HG02588 (cell line): ENCODE results near the gene SBNO2.
A peak's percentile ranks its signal among the peaks of the same experiment; 100 is the strongest.
"Not testable (repeated sequence)": the region's sequence is repeated elsewhere in the genome, so short reads cannot be mapped to it uniquely, and the experiment has no call there.

Source experiments
- ATAC-seq: cut with Tn5 transposase; IDR thresholded peaks from one replicate; pipeline ENCODE4 v1.9.1; 2021; ENCODE audit warnings: mild to moderate bottlenecking, moderate library complexity; ENCODE audit not compliant: unreplicated experiment

SBNO2 gene

GRCh38 chr19:1138121-1138520 lies 35.9 kb downstream of the SBNO2 start:
- ATAC-seq = no peak

DNA sequence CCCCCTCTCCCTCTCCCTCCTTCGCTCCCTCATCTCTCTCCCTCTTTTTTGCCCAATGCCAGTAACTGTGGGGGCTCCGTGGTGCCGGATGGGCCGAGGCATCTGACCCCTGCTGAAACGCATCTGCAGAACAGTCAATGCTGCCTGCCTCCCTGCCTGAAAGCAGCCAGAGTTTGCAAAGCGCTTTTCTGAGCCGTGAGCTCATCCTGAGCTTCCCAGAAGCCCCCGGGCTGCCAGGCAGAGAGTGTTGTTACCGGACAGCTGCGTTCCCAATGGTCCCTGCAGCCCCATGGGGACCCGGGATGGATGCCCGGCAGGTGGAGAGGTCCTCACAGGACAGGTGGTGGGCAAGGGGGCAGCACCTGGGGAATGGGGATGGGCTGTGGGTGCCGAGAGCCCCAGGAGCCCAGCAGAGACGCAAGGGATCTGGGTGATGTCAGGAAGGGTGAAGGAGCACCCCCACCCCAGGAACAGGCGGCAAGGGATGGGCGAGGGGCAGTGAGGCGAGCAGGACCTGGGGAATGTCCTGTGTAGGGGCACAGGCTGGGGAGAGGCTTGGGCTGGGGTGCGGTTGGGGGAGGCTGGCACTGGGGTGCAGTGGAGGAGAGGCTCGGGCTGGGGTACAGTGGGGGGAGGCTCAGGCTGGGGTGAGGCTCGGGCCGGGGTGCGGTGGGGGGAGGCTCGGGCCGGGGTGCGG lies 37.3 kb downstream of the SBNO2 start:
- no peak for ATAC-seq

DNA sequence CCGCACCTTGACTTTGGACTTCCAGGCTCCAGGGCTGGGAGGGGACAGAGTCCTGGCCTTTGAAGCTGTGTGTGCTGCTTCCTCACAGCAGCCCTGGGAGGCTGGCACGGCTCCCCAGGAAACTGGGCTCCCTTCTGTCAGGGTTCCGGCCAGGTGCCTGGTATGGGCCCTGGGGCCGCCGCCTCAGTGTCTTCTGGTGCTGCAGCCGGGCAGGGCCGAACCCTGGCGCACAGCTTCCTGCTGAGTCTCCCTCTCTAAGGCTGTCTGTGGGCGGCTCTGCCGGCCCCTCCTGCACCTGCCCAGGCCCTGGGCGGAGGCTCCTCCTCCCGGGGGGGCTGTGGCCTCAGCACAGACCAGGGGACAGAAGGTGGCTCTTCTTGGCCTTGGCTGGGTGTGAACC lies 37.9 kb downstream of the SBNO2 start:
- no peak for ATAC-seq

DNA sequence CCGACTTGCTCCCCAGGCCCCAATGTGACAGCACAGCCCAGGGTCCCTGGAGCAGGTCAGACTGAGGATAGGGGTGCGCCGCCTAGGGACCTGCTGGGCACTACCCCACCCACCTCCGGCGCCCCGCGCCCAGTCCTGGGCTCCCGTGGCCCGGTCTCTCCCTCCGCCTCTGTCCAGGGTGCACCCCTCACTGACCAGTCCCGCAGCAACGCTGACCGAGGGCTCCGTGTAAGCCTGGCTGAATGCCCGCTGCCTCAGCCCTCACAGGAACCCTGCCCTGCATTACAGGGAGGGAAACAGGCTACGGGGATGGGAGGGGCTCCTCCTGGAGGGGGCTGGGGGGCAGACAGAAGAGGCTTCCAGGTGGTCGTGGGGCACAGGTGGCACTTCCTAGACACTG lies 38.6 kb downstream of the SBNO2 start:
- ATAC-seq = no peak

DNA sequence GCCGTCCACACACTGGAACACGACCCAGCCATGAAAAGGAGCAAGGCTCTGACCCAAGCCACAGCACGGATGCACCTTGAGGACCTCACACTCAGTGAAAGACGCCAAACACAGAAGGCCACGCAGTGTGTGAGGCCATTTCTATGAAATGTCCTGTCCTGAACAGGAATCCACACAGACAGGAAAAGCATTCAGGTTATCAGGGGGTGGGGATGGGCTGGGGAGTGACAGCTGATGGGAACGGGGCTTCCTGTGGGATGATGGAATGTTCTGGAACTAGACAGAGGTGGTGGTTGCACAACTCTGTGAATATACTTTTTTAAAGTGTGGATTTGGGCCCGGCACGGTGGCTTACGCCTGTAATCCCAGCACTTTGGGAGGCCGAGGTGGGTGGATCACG lies 39.6 kb downstream of the SBNO2 start:
- ATAC-seq = no peak

DNA sequence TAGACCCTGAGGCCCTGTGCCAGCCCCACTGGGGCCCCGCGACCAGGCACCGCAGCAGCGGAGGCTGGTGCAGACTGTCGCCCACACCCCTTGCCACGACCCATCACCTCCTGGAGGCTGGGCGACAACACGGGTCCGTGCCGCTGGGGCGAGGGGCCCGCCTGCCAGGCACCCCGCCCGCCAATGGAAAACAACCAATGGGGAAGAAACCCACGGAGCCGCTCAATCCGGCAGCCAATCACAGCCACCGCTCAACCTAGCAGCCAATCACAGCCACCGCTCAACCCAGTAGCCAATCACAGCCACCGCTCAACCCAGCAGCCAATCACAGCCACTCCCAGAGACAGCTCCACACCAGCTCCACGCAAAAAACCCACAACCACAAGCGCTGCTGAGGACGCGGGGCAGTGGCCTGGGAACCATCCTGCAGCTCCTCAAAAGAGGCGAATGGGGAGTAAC lies 40.6 kb downstream of the SBNO2 start:
- peak; percentile 49 for ATAC-seq

- peak; percentile 9 for ATAC-seq
These were observed 41.3 kb downstream of the SBNO2 start for GRCh38 chr19:1132552-1133383.

GRCh38 chr19:1131718-1132551 lies 42.1 kb downstream of the SBNO2 start:
- peak; percentile 39 for ATAC-seq

DNA sequence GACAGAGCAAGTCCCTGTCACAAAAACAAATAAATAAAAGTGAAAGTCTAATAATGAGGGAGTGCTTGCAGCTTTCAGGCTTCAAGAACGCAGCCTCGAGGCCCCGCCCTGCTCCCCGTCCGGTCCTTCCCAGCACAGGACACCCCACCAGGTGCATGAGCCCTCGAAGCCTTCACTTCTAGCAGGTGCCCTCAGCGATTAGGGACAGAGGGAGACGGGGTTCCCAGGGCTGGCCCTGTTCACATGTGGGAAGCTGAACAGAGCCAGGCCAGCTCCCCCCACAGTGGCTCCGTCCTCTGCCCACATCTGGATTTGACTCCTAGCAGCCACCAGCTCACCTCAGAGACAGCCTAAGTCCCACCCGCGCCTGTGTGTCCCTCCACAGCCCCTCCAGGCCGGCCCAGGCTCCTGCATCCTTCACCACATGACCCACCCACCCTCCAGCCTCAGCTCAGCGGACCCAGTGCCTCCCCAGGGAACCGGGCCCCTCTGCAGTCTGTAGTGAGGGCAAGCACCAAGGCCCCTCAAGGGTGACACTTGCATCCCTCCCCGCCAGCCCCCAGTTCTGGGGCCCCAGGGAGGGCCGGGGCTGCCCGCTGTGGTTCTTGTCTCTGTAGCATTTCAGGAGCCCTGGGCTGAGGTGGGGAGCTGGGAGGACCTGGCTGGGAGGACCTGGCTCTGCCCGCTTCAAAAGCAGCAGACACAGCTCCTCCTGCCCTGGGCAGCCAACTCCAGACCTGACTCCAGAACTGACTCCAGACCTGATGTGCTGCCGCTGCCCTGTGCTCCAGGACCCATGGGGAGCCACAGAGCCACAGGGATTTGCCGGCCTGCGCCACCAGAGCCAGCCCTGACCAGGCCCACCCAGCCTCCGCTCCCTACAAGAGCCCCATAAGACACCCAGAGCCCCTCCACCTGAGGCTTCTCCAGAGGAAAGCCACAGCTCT lies 43.0 kb downstream of the SBNO2 start:
- ATAC-seq = no peak

GRCh38 chr19:1129535-1129934 lies 44.5 kb downstream of the SBNO2 start:
- ATAC-seq = no peak

- not testable (repeated sequence) for ATAC-seq
These were observed 45.0 kb downstream of the SBNO2 start for GRCh38 chr19:1129084-1129483.

- no peak for ATAC-seq
These were observed 46.0 kb downstream of the SBNO2 start for GRCh38 chr19:1128106-1128505.

GRCh38 chr19:1126984-1127760 lies 46.9 kb downstream of the SBNO2 start:
- no peak for ATAC-seq

GRCh38 chr19:1125601-1126467 lies 48.2 kb downstream of the SBNO2 start:
- no peak for ATAC-seq

GRCh38 chr19:1123885-1124677 lies 50.0 kb downstream of the SBNO2 start:
- no peak for ATAC-seq

- no peak for ATAC-seq
These were observed 50.7 kb downstream of the SBNO2 start for GRCh38 chr19:1123381-1123780.

DNA sequence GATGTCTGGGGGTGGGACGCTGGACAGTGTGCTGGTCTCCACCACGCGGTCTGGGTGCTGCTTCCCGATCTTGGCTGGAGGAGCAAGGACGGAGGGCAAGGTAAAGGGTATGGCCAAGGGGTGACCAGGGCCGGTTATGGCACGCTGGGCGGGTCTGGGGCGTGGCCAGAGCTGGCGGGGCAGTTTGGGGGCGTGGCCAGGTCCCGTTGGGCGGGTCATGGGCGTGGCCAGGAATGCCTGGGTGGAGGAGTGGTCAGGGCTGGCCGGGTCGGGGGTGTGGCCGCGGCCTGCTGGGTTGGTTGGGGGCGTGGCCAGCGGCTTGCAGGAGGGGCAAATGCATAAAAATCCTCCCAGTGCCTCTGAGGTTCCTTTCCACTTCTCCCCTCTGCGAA lies 51.1 kb downstream of the SBNO2 start:
- ATAC-seq = no peak
